H9 (cell line): ENCODE data around the gene ZC3H12C. TPM values are rescaled to one million over a fixed set of nuclear protein-coding genes. Genes with fewer than 3 reads are reported as not detected.

ENCODE experiments used
- DNase-seq: peaks from one replicate; pipeline ENCODE4 v3.0.0-alpha.2; 2017
- H2AFZ ChIP-seq: one replicate; pipeline ENCODE4 v1.6.1; 2013; ENCODE audit warnings: mild to moderate bottlenecking, low read length, control low read depth, moderate library complexity
- H2AK5ac ChIP-seq: 2 replicates; pipeline ENCODE4 v1.6.1; 2013; ENCODE audit warnings: low read length, control low read depth, mixed read lengths; ENCODE audit not compliant: insufficient read length
- H2BK120ac ChIP-seq: one replicate; pipeline ENCODE4 v1.6.1; 2013; ENCODE audit warnings: low read depth, mild to moderate bottlenecking, low read length, control low read depth, inconsistent platforms; ENCODE audit not compliant: poor library complexity, severe bottlenecking
- H2BK12ac ChIP-seq: 2 replicates; pipeline ENCODE4 v1.6.1; 2013; ENCODE audit warnings: low read length, control low read depth, mixed read lengths, low read depth; ENCODE audit not compliant: insufficient read length
- H2BK15ac ChIP-seq: 2 replicates; pipeline ENCODE4 v1.6.1; 2013; ENCODE audit warnings: low read depth, low read length, control low read depth
- H2BK20ac ChIP-seq: one replicate; pipeline ENCODE4 v1.6.1; 2013; ENCODE audit warnings: low read depth, mild to moderate bottlenecking, low read length, control low read depth, inconsistent platforms; ENCODE audit not compliant: poor library complexity, severe bottlenecking
- H2BK5ac ChIP-seq: 2 replicates; pipeline ENCODE4 v1.6.1; 2013; ENCODE audit warnings: low read length, control low read depth, mixed read lengths; ENCODE audit not compliant: insufficient read length
- H3K14ac ChIP-seq: 2 replicates; pipeline ENCODE4 v1.6.1; 2013; ENCODE audit warnings: low read length, control low read depth; ENCODE audit not compliant: insufficient read depth
- H3K18ac ChIP-seq: 2 replicates; pipeline ENCODE4 v1.6.1; 2013; ENCODE audit warnings: low read depth, mild to moderate bottlenecking, mixed read lengths, low read length, control low read depth; ENCODE audit not compliant: insufficient read length
- H3K23ac ChIP-seq: 2 replicates; pipeline ENCODE4 v1.6.1; 2013; ENCODE audit warnings: low read length, control low read depth, mixed read lengths, low read depth; ENCODE audit not compliant: insufficient read length
- H3K23me2 ChIP-seq: 2 replicates; pipeline ENCODE4 v1.6.1; 2013; ENCODE audit warnings: low read depth, mild to moderate bottlenecking, mixed read lengths, low read length, control low read depth; ENCODE audit not compliant: insufficient read length, poor library complexity, severe bottlenecking
- H3K27ac ChIP-seq: 2 replicates; pipeline ENCODE4 v1.5.1; 2013; ENCODE audit warnings: low read length, control low read depth, mixed read lengths, low read depth; ENCODE audit not compliant: insufficient read length
- H3K27me3 ChIP-seq: 2 replicates; pipeline ENCODE4 v1.6.1; 2013; ENCODE audit warnings: low read length, control low read depth, inconsistent platforms; ENCODE audit not compliant: insufficient read depth
- H3K4ac ChIP-seq: 2 replicates; pipeline ENCODE4 v1.6.1; 2013; ENCODE audit warnings: low read depth, mild to moderate bottlenecking, control low read depth, inconsistent platforms, low read length, moderate library complexity
- H3K4me1 ChIP-seq: 2 replicates; pipeline ENCODE4 v1.6.1; 2013; ENCODE audit warnings: low read length, control low read depth, inconsistent platforms; ENCODE audit not compliant: insufficient read depth
- H3K4me2 ChIP-seq: 2 replicates; pipeline ENCODE4 v1.6.1; 2013; ENCODE audit warnings: low read length, control low read depth, mixed read lengths; ENCODE audit not compliant: insufficient read length, insufficient read depth
- H3K56ac ChIP-seq: 2 replicates; pipeline ENCODE4 v1.6.1; 2013; ENCODE audit warnings: low read depth, mild to moderate bottlenecking, mixed read lengths, low read length, control low read depth; ENCODE audit not compliant: insufficient read length
- H3K79me1 ChIP-seq: 2 replicates; pipeline ENCODE4 v1.6.1; 2013; ENCODE audit warnings: low read depth, mild to moderate bottlenecking, moderate library complexity, low read length, control low read depth, inconsistent platforms; ENCODE audit not compliant: insufficient read depth, poor library complexity, severe bottlenecking
- H3K79me2 ChIP-seq: 2 replicates; pipeline ENCODE4 v1.6.1; 2013; ENCODE audit warnings: low read length, control low read depth, inconsistent platforms; ENCODE audit not compliant: insufficient read depth
- H3K9ac ChIP-seq: 2 replicates; pipeline ENCODE4 v1.6.1; 2013; ENCODE audit warnings: low read length, control low read depth, mixed read lengths; ENCODE audit not compliant: insufficient read length; ENCODE audit errors: extremely low read depth
- H3K9me3 ChIP-seq: one replicate; pipeline ENCODE4 v1.6.1; 2013; ENCODE audit warnings: low read depth, low read length, inconsistent platforms; ENCODE audit not compliant: control insufficient read depth
- H3T11ph ChIP-seq: one replicate; pipeline ENCODE4 v1.6.1; 2013; ENCODE audit warnings: mild to moderate bottlenecking, low read length, control low read depth, inconsistent platforms
- H4K20me1 ChIP-seq: one replicate; pipeline ENCODE4 v1.6.1; 2013; ENCODE audit not compliant: control insufficient read depth, insufficient read length, insufficient read depth
- H4K5ac ChIP-seq: 2 replicates; pipeline ENCODE4 v1.6.1; 2013; ENCODE audit warnings: low read depth, mild to moderate bottlenecking, mixed read lengths, low read length, control low read depth; ENCODE audit not compliant: insufficient read length
- H4K8ac ChIP-seq: replicated peaks from 2 replicates; pipeline ENCODE4 v1.6.1; 2013; ENCODE audit warnings: low read length, control low read depth, mixed read lengths, low read depth; ENCODE audit not compliant: insufficient read length
- H4K91ac ChIP-seq: 2 replicates; pipeline ENCODE4 v1.6.1; 2013; ENCODE audit warnings: low read depth, mild to moderate bottlenecking, moderate library complexity, mixed read lengths, low read length, control low read depth; ENCODE audit not compliant: insufficient read length
- H3K27ac Mint-ChIP-seq, 3 experiments: 2 replicates in 2 of 3; 3 replicates in 1 of 3; pipeline ENCODE4 v1.8.0; 2020 to 2021; ENCODE audit warnings: mixed read lengths in 3 of 3, mild to moderate bottlenecking in 1 of 3, moderate library complexity in 1 of 3
- H3K27me3 Mint-ChIP-seq: 2 replicates; pipeline ENCODE4 v1.8.0; 2021; ENCODE audit warnings: low read depth, mild to moderate bottlenecking, moderate library complexity, mixed read lengths
- H3K36me3 Mint-ChIP-seq, 3 experiments: 2 replicates in 2 of 3; 3 replicates in 1 of 3; pipeline ENCODE4 v1.8.0; 2020 to 2021; ENCODE audit warnings: low read depth in 3 of 3, mixed read lengths in 3 of 3; ENCODE audit not compliant: insufficient read depth in 1 of 3
- H3K4me1 Mint-ChIP-seq, 2 experiments: 2 replicates each; pipeline ENCODE4 v1.8.0; 2020; ENCODE audit warnings: mixed read lengths in 2 of 2
- H3K4me3 Mint-ChIP-seq, 2 experiments: 2 replicates in 1 of 2; 3 replicates in 1 of 2; pipeline ENCODE4 v1.8.0; 2020 to 2021; ENCODE audit warnings: mild to moderate bottlenecking in 2 of 2, mixed read lengths in 2 of 2, moderate library complexity in 1 of 2
- H3K9me3 Mint-ChIP-seq, 2 experiments: 2 replicates in 1 of 2; 3 replicates in 1 of 2; pipeline ENCODE4 v1.8.0; 2020; ENCODE audit warnings: mild to moderate bottlenecking in 2 of 2, mixed read lengths in 2 of 2, moderate library complexity in 1 of 2
- CTCF ChIP-seq: fragments of 200-600 bp; sonication (generic); conservative IDR thresholded peaks from 3 replicates; pipeline ENCODE4 v1.8.0; 2021; ENCODE audit warnings: antibody characterized with exemption, mild to moderate bottlenecking
- WGBS: extraction: QIAGEN DNeasy Blood & Tissue Kit; methylation state at CpG from one replicate; pipeline ENCODE4 v1.1.7; 2013; ENCODE audit warnings: missing lambda C conversion rate, low lambda C conversion rate, mixed read lengths; ENCODE audit not compliant: insufficient read length; ENCODE audit errors: extremely low coverage; 5-methylcytosine and 5-hydroxymethylcytosine counted together
- total RNA-seq: library from RNA; stranded (reverse); gene quantifications from 2 replicates; pipeline ENCODE4 v1.2.1, GENCODE V29; 2021

Gene ZC3H12C
- total RNA-seq, 1 experiment from 2014 or later: 4.8 TPM

GRCh38 chr11:110156503-110156902 is 63.3 kb downstream of the ZC3H12C start:
- no CpG with 5 or more reads among the region's 4 CpGs for WGBS
- peaks cover 0 to 4% of the 10 kb centered on the region in 2 experiments; a peak in 1 of 4 replicates for H3K4me1 Mint-ChIP-seq

More at GRCh38 chr11:110156503-110156902, 63.3 kb downstream of the ZC3H12C start:
- H3K27ac Mint-ChIP-seq: no peak overlapping the region
- Histone ChIP-seq H2BK12ac (no peak overlapping the region), H3K79me1 (no peaks in the 10 kb centered on the region), H3K9ac (no peak overlapping the region), H2BK5ac (no peak overlapping the region), H2BK20ac (no peak overlapping the region), H4K8ac (no peak overlapping the region), H2AFZ (no peak overlapping the region), H3K4me2 (no peak overlapping the region), H3K18ac (no peak overlapping the region), H4K20me1 (no peaks in the 10 kb centered on the region), H3K56ac (no peak overlapping the region), H3K9me3 (no peaks in the 10 kb centered on the region), H3K27ac (no peak overlapping the region), H3K14ac (no peak overlapping the region), H3K79me2 (no peaks in the 10 kb centered on the region), H3K23ac (no peak overlapping the region), H2BK15ac (no peak overlapping the region), H4K91ac (no peak overlapping the region), H3K27me3 (no peaks in the 10 kb centered on the region), H3K4me1 (no peaks in the 10 kb centered on the region; the same call in 1 of the 2 replicates), H3T11ph (no peak overlapping the region), H2BK120ac (no peak overlapping the region), H2AK5ac (no peak overlapping the region), H4K5ac (no peak overlapping the region), H3K23me2 (no peaks in the 10 kb centered on the region), H3K4ac (no peak overlapping the region)
- no peaks in the 10 kb centered on the region for H3K27me3 Mint-ChIP-seq
- H3K9me3 Mint-ChIP-seq: no peaks in the 10 kb centered on the region
- TF ChIP-seq CTCF: no peak
- H3K36me3 Mint-ChIP-seq: peaks cover 0 to 9% (median 7%) of the 10 kb centered on the region in 3 experiments; a peak in 2 of 7 replicates
- no peak overlapping the region for H3K4me3 Mint-ChIP-seq
- no peak for DNase-seq
